ENCODE data around the gene FAM210A.
A peak's percentile ranks its signal among the peaks of the same experiment; 100 is the strongest.
"Not testable (repeated sequence)": the region's sequence is repeated elsewhere in the genome, so short reads cannot be mapped to it uniquely, and the experiment has no call there.

FAM210A gene, protein sequence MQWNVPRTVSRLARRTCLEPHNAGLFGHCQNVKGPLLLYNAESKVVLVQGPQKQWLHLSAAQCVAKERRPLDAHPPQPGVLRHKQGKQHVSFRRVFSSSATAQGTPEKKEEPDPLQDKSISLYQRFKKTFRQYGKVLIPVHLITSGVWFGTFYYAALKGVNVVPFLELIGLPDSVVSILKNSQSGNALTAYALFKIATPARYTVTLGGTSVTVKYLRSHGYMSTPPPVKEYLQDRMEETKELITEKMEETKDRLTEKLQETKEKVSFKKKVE

DNA sequence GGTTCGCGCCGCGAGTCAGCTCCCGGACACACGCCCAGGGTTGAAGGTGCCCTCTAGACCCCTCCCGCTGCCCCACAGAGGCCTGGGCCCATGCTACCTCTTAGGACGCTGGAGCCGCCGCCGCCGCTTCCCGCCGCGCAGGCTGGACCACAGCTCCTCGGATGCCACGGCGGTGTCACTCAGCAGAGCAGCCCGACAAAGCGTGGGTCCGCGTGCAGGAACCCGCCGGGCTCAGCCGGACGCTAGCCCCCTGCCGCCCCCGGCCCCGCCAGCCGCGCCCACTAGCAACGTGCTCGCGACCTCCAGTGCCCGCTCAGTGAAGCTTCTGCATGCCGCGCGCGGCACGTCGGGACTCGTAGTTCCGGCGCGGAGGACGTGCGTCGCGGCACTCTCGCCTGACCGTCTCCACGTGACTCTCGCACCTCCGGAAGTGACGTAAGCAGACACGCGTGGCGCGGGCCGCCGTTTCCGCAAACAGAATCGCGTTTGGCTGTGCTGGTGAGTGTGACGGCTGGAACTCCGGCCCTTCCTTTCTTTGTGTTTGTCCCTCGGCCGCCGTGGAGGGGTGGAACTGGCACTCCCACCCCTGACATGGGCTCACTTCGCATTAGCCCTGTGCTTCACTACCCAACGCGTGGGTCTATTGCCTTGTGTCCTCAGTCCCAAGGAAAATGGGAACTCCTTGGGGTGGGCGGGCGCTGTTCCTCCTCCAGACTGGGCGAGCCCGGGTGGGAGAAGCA, at the start of gene FAM210A, which contains the start of gene RNMT:
FAM210A (minus strand) TSS at position 327 of the 740 bp plus-strand sequence. CDS start 44,481 bp downstream, outside the sequence.
RNMT (plus strand) TSS at position 442 of the 740 bp plus-strand sequence. CDS start 4,845 bp downstream, outside the sequence.
- peak; percentile 69 for DNase-seq

DNA sequence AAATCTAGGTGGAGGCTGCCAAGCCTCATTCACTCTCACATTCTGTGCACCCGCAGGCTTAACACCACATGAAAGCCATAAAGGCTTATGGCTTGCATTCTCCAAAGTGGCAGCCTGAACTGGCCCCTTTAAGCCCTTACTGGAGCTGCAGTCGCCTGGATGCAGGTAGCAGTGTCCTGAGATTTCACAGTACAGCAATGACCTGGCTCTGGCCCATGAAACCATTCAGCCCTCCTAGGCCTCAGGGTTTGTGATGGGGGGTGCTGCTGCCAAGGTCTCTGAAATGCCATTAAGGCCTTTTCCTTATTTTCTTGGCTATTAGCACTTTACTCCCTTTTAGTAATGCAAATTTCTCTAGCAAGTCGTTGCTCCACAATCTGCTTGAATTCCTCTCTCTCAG, 48.7 kb upstream of the FAM210A start:
- no peak for DNase-seq

DNA sequence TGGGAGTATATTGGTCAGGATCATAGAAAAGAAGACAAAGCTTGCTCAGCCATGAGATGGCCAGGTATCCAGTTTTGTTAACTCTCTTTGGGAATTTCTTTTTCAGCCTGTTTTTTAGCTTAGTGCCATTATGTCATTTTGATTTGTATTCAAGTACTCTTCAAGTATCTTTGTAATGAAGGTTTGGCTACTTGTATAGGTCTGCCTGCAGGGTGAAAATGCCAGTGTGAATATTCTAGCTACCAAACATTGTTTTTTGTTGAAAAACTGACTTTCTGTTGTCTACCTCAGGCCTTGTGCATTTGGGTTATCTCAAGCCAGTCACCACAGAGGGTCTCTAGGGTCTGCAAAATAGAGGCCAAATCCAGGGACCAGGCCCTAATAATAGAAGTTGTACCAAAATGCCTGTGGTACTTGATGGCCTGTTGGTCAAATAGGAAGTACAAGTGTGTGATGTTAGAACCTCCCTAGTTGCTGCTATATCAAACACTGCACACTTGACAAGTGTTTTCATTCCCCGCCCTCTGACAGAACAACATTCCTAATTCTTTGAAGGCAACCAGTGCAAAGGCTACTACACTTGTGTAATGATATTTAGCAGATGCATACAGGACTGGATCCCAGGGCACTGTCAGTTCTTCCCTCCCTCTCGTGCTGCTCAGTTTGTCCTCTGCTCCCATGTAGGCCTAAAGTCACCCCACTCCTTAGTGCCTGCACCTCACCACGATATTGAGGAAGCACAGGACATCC, 36.5 kb upstream of the FAM210A start:
- DNase-seq, result no peak

DNA sequence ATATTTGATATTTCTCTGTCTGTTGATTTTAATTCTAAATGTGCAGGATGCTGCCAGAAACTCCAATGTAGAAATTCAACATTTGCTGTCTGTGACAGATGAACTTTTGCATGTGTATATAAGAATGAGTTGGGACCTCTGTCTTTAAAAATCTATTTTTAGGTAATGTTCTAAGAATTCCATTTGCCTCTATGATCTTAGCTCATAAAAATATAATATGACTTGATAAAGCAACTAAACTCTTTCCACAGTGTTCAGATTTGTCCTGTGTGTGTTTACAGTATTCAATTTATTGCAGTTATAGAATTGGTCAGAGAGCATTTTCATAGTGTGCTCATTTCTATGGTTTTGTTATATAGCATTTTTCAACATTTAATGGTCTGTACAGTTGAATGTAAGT, 33.7 kb upstream of the FAM210A start:
- DNase-seq, result no peak

DNA sequence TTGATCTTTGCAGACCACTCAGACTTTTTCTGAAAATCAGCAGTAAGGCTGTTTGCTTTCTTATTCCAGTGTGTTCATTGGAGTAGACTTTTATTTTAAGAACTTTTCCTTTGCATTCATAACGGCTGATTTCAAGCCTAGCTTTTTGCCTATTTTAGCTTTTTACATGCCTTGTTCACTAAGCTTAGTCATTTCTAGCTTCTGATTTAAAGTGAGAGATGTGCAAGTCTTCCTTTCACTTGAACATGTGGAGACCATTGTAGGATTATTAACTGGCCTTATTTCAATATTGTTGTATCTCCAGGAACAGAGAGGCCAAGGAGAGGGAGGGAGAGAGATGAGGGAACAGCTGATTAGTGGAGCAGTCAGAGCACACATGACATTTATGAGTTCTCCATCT, 32.3 kb upstream of the FAM210A start:
- no peak for DNase-seq

DNA sequence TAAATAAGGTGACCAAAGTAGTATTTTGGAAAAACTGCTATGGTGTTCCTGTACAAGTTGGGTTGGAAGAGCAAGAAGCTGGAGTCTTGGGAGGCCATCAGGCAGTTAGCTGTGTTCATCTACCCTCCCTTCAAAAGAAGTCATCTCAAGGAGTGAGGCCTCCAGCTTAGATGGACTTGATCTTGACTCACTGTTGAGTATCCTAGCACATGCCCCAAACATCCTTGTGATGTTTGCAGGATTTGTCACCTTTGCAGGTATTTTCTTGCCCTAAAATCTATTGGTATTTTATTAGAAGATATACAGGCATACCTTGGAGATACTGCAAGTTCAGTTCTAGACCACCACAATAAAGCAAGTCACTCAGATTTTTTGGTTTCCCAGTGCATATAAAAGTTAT, 30.3 kb upstream of the FAM210A start:
- no peak for DNase-seq

DNA sequence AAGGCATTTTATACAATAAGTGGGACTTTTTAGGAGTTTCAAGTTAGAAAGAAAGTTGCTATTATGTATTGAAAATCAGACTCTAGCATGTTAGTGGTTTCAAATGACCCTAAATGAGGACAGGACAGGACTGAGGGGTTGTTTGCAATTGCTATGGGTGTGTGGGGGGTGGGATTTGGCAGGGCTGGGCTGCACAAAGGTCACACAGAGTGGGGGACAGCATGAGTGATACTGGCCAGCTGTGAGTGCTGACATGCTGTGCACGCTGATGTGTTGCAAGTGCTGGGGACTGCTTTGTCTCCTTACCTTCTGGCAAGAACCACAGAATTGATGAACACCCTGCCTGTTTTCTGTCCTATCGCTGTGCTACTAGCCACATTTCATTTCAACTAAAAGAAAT, 29.9 kb upstream of the FAM210A start:
- DNase-seq, result no peak

DNA sequence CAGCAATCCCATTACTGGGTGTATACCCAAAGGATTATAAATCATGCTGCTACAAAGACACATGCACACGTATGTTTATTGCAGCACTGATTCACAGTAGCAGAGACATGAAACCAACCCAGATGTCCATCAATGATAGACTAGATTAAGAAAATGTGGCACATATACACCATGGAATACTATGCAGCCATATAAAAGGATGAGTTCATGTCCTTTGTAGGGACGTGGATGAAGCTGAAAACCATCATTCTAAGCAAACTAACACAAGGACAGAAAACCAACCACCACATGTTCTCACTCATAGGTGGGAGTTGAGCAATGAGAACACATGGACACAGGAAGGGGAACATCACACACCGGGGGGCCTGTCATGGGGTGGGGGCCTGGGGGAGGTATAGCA, 25.2 kb upstream of the FAM210A start:
- DNase-seq, result not testable (repeated sequence)

DNA sequence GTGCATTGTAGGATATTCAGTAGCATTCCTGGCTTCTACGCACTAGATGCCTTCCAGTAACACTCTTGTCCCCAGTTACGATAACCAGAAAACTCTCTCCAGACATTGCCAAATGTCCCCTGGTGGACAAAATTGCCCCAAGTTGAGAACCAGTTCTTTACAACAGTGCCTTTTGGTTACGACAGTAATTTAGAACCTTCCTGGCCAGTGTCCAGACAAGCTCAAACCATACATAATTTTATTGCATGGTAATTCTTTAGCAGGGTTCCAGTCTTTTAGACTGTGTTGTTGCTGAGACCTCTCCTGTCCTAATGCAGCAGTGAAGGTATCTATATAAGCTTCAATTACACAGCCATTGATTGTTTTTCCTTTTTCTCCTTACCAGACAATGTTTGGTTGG, 20.3 kb upstream of the FAM210A start:
- no peak for DNase-seq

DNA sequence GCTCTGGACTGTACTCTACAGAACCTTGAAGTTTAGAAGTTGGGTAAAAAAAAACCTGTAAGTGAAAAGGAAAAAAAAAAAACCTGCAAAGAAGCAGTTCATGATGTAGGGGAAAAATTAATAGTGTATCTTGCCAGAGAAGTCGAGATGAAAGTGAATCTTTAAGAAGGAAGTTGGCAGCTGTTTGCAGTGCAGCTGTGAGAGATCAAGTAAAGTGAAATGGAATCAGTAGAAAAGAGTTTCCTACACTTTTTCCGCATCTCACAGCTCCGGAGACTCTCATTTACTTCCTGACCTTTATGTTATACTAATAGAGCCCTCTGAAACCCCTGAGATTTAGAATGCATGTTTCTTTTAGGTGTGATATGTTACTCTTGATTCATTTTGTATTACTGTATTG, 19.3 kb upstream of the FAM210A start:
- no peak for DNase-seq

DNA sequence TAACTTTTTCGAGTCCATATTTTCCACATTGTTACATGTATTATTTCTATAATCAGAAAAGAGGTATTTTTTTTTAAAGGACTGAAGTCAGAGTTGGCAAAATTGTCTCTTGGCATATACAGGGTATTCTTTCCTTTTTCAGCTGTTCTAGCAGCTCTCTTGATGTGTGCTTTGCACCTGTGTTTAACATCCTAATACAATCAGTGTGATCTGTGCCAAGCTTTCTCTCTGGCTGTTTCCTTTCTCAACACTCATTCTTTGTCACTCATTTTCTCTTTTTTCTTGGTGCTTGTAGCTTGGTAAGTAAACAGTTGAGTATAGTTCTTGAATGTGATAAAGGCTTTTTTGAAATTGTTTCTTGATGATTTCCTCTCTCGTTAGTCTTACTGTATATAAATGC, 9.3 kb upstream of the FAM210A start:
- no peak for DNase-seq

DNA sequence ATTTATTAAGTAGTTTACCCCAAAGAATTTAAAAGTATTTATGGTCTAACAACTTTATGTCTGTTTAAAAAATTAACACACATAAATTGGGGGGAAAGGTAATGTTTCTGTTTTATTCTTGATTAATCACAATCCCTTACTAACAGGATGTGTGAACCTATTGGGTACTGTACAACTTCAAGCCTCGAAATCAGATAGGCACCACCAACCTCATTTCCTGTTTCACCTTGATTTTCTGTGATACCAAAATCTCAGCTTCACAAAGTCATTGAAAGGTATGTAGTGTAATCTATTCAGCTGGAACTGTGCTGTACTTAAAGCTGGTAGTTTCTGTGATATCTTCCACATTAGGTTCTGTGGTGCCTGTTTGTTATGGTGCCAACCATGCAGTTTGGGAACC, 4.1 kb upstream of the FAM210A start:
- DNase-seq, result no peak

DNA sequence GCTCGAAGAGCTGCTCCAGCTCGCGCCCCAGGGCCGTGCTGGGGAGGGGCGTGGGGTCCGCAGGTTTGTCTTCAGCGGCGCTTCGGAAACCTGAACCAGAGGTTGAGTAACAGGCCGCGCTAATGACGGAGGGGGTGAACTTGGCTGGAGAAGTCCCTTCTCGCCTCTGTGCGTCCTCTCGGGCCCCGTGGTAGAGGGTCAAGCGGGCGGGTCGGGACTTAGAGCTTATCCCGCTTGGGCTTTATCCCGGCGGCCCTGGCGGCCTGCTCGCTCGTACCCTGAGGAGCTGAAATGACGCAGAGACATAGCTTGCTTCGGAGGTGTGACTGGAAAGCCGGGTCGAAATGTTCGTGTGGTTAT, 594 bp upstream of the FAM210A start:
- DNase-seq, result no peak

DNA sequence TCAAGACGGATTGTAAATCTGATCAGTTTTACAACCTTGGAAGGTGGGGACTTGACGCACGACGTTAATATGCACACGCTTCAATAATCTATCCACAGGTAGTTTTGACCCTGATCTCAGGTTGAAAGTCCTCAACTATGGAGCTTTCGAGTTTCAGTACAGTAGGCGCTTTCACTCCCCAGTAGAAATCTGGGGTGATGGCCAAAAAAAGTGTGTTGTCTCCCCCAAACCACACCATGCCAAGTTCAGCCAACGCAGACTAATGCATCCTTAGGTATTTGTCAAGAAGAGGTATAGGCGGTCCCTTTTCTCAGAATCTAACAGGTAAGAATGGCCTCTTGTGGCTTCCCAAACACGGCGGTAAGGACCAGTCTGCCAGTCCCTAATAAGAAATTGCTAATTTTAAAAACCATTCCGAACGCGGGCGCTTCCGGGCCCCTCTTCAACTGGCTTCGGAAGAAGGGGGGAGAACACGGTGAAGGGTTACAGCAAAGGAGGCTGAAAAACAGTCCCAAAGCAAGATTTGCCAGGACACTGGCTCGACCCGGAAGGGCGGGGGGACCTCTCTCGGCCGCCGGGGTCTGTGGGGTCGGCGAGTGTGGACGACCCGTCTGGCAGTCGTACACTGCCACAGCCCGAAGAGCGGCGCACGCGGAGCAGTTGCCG, 659 bp downstream of the FAM210A start:
- no peak for DNase-seq

DNA sequence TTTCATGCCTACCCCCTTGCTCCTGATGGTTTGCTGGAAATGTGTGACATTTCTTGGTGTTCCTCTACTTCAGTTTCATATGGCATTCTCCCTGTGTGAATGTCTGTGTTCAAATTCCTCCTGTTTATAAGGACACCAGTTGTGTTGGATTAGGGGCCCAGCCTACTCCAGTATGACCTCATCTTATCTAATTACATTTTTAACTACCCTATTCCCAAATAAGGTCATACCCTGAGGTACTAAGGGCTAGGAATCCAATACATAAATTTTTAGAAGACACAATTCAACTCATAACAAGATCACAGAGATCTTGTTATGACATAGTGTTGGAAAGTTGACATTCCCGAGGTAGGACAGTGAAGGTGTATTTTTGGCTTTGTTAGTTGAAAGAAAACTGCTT, 5.5 kb downstream of the FAM210A start:
- no peak for DNase-seq

DNA sequence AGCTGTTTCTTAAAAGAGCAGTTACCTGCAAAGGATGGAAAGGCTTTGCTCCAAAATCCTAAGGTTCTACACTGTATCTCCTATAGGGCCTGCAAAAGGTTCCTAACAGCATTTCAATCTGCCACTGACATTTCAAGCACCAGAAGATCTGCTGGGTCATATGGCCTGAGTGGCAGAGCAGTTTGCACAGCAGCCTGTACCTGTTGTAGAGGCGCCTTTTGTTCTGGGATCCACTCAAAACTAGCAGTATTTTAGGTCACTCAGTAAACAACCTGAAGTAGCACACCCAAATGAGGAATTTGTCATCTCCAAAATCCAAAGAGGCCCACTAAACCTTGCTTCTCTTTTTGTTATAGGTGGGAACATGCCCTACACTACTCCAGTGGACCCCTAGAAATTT, 6.2 kb downstream of the FAM210A start:
- DNase-seq, result no peak

DNA sequence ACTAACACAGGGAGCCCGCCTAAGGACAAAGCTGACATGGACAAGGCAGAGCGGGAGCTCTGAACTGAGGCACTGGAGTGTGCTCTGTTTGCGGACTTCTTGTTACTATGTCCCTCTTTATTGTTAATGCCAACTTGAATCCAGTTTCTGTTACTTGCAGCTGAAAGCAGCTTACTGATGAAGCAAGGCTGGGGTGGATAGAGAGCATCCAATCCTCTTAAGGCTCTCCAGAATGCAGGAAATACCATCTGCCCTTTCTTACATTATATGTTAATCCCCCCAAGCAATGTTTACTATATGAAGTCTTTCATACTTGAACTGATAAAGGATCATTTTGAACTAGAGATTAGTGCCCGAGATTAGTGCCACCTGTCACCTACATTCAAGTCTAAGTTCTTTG, 9.4 kb downstream of the FAM210A start:
- DNase-seq, result no peak

DNA sequence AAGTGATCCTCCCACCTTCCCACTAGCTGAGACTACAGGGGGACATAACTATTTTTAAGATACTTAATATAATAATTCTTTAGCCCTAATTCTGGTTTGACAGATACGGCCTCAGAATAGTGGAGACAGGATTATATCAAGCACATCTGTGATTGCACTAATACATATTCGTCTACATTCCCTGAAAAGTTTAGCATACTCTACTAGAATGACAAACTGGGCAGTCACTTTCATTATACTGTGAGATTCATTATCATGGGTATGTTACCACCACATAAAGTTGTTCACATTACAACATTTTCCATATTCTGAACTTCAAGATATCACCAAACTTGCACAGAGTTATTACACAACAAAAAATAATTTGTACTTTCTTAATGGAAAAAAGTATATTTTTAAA, 11.0 kb downstream of the FAM210A start:
- DNase-seq, result no peak

DNA sequence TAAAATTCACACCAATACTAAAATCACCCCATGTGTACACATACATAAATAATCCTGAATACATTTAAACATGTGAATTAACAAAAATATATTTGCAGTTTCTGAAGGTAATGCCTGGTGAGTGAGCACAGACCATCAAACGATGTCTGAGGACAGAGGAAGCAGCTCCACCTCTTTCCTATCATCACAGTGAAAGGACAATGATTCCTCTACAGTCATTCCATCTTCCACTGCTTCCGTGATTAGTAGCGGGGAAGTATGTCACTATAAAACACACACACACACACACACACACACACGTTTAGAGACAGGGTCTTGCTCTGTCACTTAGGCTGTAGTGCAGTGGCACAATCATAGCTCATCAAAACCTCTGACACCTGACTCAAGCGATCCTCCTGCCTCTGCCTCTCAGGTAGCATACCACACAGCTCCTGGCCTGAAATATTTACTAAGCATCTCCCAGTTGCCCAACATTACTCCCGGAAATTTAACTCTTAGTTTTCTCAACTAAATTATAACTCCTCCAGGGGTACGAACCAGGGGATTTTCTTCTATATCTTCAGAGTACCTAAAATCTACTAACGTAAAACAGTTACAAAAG, 12.8 kb downstream of the FAM210A start:
- DNase-seq, result no peak

DNA sequence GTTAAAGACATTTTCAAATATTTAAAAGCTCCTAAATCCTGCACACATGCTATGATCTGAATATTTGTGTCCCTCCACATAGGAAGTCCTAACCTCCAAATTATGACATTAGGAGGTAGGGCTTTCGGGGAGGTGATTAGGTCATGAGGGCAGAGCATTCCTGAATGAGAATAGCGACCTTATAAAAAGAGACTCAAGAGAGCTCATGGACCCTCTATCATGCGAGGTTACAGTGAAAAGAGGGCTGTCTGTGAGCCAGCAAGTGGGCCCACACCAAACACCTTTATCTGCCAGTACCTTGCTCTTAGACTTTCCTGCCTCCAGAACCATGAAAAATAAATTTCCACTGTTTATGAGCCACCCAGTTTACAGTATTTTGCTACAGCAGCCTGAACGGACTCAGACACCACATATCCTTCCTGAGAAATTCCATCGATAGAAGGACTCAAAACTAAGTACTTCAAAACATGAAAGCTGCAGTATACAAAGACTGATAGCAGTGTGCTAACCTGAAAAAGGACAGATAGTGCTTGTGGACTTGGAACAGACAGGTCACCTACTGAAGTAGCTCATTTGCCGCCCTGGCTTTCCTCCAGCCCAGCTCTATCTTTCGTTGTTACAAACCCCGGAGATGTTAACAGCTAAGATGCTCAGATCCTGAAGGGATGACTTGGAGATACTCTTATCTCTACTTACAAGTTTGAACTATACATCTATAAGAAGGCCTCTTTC, 13.8 kb downstream of the FAM210A start:
- no peak for DNase-seq

DNA sequence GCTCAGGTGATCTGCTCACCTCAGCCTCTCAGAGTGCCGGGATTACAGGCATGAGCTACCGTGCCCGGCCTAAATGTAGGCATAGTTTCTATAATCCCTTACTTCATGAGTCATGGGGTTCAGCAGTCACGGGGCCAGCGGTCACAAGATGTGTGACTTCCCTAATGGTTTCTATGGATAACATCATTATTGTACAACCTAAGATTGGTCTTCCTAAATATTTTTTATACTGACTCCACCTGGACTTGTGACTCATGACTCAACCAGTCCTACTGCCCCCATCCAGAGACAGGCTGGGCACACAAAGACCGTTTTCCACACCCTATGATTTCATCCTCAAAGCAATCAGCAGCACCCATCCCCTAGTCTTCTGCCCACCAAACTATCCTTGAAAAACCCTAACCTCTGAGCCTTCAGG, 15.9 kb downstream of the FAM210A start:
- no peak for DNase-seq

DNA sequence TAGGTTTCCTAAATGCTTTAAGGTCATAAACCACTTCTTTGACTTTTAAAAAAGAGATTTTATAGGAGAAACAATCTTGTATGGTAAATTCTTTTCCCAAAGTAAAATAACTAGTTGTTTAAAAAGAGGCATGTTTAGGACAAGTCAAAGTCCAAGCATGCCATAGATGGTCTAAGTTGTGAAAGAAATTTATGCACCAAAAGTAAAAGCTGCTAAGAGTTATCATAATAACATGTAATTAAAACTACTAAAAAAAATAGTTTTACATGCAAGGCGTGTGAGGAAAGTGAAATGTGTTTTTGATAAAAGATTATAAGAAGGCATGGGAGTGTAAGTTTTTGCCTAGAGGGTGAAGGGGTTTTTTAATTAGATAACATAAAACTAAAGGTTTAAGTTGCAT, 22.5 kb downstream of the FAM210A start:
- no peak for DNase-seq
